Measurements from ENCODE around the gene TRIM16.
"Not testable (repeated sequence)": the region's sequence is repeated elsewhere in the genome, so short reads cannot be mapped to it uniquely, and the experiment has no call there.

Gene TRIM16

DNA sequence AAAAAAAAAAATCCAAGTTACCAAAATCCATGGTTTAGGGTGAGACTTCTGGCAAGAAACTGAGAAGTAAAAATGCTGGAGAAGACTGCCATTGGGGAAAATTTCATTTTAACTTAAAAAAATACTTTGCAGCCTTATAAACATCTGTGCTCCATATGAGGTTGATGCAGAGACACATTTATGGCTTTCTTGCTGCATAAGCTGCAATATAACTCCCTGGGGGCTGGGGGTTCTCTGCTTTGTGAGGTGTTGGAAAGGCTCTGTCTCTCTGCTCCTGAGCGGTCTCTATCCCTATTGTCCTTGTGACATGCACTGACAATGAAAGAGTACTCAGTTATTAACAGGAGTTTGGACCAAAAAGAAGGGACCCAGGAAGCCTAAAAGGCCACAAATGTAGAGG is 71.0 kb downstream of the TRIM16 start:
- not testable (repeated sequence) for DNase-seq

DNA sequence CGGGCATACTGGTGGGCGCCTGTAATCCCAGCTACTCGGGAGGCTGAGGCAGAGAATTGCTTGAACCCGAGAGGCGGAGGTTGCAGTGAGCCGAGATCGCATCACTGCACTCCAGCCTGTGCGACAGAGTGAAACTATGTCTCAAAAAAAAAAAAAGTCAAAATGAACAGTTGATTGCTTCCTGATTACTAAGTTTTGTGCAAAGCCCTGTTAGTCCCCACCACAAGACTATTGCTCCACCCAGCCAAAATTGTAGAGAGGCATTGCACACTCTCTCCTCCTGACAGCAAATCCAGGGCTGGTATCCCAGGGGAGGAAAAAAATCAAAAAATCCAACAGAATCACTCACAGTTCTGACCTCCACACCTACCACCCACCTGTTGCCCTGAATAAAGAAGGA is 91.2 kb downstream of the TRIM16 start:
- not testable (repeated sequence) for DNase-seq

DNA sequence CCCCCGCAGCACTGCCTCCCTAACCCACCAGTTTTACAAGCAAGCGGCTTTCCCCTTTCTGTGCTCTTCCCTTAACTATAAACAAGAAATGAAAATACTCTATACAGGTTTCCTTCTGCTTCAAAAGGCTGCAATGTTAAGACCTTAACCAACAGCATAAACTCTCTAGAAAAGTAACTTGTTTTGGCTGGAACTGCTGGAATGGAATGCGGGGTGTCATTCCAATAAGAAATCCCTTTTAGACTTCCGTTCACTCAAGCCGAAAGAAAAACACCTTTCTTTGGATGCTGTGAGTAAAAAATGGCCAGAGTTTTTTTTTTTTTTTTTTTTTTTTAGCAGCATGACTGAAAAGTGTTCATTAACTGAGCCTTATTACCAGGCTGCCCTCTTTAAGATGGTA is 92.1 kb downstream of the TRIM16 start:
- DNase-seq, result not testable (repeated sequence)

DNA sequence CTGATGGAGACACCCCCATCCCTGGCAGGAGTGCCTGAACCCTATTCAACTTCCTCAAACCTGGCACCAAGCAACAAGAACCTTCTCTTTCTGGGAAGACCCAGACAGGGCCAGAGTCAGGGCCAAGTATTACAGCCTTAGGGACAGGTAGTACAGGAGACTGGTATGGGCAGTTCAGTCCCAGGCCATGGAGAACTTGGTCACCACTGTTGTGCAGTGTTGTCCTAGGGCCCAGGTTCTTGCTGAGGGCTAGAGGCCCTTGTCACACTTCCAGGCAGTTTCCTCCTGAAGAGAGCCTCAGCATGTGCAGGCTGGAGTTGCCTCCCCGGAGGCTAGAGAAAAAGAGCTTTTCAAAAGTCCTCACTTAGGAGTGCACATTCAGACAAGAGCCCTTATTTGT is 93.3 kb downstream of the TRIM16 start:
- not testable (repeated sequence) for DNase-seq

DNA sequence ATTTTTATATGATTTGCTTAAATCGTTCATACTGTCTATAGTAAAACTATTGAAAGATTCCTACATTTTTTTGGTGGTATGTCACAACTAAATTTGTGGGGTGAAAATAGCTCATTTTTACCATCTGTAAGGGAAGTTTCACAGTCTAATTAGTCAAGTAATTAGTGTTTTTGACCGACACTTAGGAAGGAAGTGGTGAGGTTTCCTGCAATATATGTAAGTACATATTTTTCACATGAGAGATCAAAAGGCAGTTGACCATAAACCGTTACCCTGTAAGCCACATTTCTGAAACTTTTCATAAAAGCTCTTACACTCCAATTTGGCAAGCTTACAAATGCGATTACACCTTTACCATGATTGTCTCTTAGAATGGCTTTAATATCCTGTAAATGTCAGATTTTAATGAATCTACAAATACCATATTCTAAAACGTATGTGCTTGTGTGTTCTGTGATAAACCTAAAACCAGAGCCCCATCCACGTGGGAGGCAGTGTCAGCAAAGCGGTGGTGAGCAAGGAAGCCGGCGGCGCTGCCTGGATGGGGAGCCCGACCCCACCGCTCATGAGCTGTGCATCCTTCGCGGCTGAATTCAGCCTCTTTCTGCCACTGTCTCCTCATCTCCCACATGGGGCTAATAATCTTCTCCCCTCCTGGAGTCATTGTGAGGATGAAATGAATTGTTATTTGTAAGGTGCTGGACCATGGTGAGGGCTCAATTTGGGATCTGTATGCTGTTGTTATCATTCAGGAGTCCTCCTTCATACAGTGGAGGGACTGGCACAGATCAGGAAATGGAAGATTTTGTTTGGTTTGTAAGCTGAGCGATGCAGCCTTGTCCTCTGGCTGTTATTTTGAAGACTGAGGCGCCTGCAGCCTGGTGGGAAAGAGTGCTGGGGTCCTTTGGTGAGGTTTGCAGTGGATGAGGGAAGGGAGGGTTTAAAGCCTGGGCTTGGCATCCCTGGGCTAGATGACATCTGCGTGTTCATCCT is 94.3 kb downstream of the TRIM16 start:
- DNase-seq, result not testable (repeated sequence)

DNA sequence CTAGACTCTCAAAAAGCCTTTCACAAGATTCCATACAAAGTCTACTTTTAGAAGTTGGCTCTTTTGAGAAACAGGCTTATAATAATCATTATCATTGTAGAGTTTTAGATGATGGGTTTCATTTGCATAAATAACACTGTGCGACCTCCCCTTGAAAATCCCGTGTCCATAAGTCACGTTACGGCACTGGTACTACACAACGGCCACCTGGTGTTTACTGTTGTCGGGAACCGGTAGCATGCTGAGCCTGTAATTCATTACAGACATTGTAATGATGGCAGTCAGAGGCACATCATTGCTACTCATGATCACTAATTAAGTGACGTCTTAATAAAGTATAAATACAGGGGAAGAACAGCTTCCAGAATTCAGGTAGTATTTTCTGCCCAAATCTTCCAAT is 96.1 kb downstream of the TRIM16 start:
- DNase-seq, result not testable (repeated sequence)

DNA sequence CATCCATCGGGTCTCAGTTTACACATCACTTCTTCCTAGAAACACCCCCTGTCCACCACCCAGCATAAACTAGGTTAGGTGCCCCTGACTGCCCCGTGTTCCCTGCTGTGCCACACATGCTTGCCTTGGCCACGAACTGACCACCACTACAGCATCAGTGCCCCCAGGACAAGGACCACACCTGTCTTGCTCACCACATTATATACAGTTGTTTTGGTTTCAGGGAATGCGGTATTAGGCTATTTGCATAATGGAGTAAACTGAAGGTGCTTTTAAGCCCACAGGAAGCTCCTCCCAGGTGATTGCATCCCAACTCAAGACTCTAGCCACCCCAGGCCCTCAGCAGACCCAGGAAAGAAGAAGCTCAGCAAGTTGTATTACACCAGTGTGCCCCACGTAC is 100.8 kb downstream of the TRIM16 start:
- not testable (repeated sequence) for DNase-seq

DNA sequence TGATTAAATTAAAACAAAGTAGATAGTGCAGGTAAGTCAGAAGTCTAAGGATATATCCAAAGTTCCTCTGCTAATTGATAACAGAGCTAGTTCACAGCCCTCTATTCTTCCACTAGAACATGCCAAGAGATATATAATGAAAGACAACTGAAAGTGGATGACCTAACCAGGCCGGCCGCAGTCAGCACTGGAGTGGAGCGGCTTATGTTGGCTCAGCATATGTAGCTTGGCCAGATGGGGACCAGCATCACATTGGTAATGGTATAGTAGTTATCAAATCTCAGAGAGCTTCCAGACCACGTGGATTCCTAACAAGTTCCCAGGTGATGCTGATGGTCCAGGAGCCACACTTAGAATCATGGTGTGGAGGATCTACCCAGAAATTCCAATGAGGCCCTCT is 102.6 kb downstream of the TRIM16 start:
- not testable (repeated sequence) for DNase-seq

Data from stimulated activated naive CD4-positive, alpha-beta T cell (primary cell).